Measurements from ENCODE around the gene TEDC1. TPM values are rescaled to one million over a fixed set of nuclear protein-coding genes. Genes with fewer than 3 reads are reported as not detected.

TEDC1 gene
- total and polyA plus RNA-seq, 4 donors, result 7.7 to 21.3 (median 16.8) TPM

GRCh38 chr14:105467249-105467941 is 23.7 kb upstream of the TEDC1 start:
- no peaks in the 10 kb centered on the region for H3K27me3 ChIP-seq (ENCODE audit: control insufficient read depth, insufficient read depth, low read length)
- peak in 1 of 6 donors; percentile 23 for DNase-seq (ENCODE audit: low read depth in 4 of 6, low spot score in 6 of 6)
- H3K27ac ChIP-seq (ENCODE audit: low read depth, low read length), result no peak overlapping the region
- no peak overlapping the region for H3K4me3 ChIP-seq (ENCODE audit: low read depth, low read length)
- H3K9me3 ChIP-seq (ENCODE audit: control insufficient read depth, insufficient read depth, low read length), result no peaks in the 10 kb centered on the region
- WGBS (ENCODE audit: insufficient coverage), result 82% methylated on average over 17 of the region's 20 CpGs
- H3K36me3 ChIP-seq (ENCODE audit: control insufficient read depth, insufficient read depth, low read length), result peaks cover 98% of the 10 kb centered on the region
- peaks cover 51% of the 10 kb centered on the region for H3K4me1 ChIP-seq (ENCODE audit: control insufficient read depth, insufficient read depth, low read length)

- Histone ChIP-seq H3K9me3 (ENCODE audit: control insufficient read depth, insufficient read depth, low read length) (no peaks in the 10 kb centered on the region), H3K27me3 (ENCODE audit: control insufficient read depth, insufficient read depth, low read length) (no peaks in the 10 kb centered on the region), H3K4me1 (ENCODE audit: control insufficient read depth, insufficient read depth, low read length) (peaks cover 57% of the 10 kb centered on the region), H3K4me3 (ENCODE audit: low read depth, low read length) (no peak overlapping the region), H3K36me3 (ENCODE audit: control insufficient read depth, insufficient read depth, low read length) (peaks cover 96% of the 10 kb centered on the region), H3K27ac (ENCODE audit: low read depth, low read length) (no peak overlapping the region)
- no peak for DNase-seq (ENCODE audit: low read depth in 4 of 6, low spot score in 6 of 6)
- 85% methylated on average over 22 of the region's 22 CpGs for WGBS (ENCODE audit: insufficient coverage)
These were observed 23.0 kb upstream of the TEDC1 start for GRCh38 chr14:105467942-105468471.

GRCh38 chr14:105468621-105469241 is 22.3 kb upstream of the TEDC1 start:
- peak in 1 of 6 donors; percentile 35 for DNase-seq (ENCODE audit: low read depth in 4 of 6, low spot score in 6 of 6)
- Histone ChIP-seq H3K4me3 (ENCODE audit: low read depth, low read length) (no peak overlapping the region), H3K27me3 (ENCODE audit: control insufficient read depth, insufficient read depth, low read length) (no peaks in the 10 kb centered on the region), H3K27ac (ENCODE audit: low read depth, low read length) (no peak overlapping the region), H3K4me1 (ENCODE audit: control insufficient read depth, insufficient read depth, low read length) (peaks cover 64% of the 10 kb centered on the region), H3K36me3 (ENCODE audit: control insufficient read depth, insufficient read depth, low read length) (peaks cover 89% of the 10 kb centered on the region), H3K9me3 (ENCODE audit: control insufficient read depth, insufficient read depth, low read length) (no peaks in the 10 kb centered on the region)
- 63% methylated on average over 18 of the region's 19 CpGs for WGBS (ENCODE audit: insufficient coverage)

GRCh38 chr14:105469456-105470349 is 21.3 kb upstream of the TEDC1 start:
- Histone ChIP-seq H3K27ac (ENCODE audit: low read depth, low read length) (no peak overlapping the region), H3K4me1 (ENCODE audit: control insufficient read depth, insufficient read depth, low read length) (peaks cover 68% of the 10 kb centered on the region), H3K27me3 (ENCODE audit: control insufficient read depth, insufficient read depth, low read length) (no peaks in the 10 kb centered on the region), H3K4me3 (ENCODE audit: low read depth, low read length) (no peak overlapping the region), H3K9me3 (ENCODE audit: control insufficient read depth, insufficient read depth, low read length) (no peaks in the 10 kb centered on the region), H3K36me3 (ENCODE audit: control insufficient read depth, insufficient read depth, low read length) (peaks cover 79% of the 10 kb centered on the region)
- DNase-seq (ENCODE audit: low read depth in 4 of 6, low spot score in 6 of 6), result no peak
- WGBS (ENCODE audit: insufficient coverage), result 83% methylated on average over 24 of the region's 54 CpGs

GRCh38 chr14:105470350-105471296 is 20.4 kb upstream of the TEDC1 start:
- DNase-seq (ENCODE audit: low read depth in 4 of 6, low spot score in 6 of 6), result peak in 1 of 6 donors; percentile 27
- Histone ChIP-seq H3K4me1 (ENCODE audit: control insufficient read depth, insufficient read depth, low read length) (peaks cover 70% of the 10 kb centered on the region), H3K27me3 (ENCODE audit: control insufficient read depth, insufficient read depth, low read length) (no peaks in the 10 kb centered on the region), H3K4me3 (ENCODE audit: low read depth, low read length) (no peak overlapping the region), H3K36me3 (ENCODE audit: control insufficient read depth, insufficient read depth, low read length) (peaks cover 73% of the 10 kb centered on the region), H3K9me3 (ENCODE audit: control insufficient read depth, insufficient read depth, low read length) (no peaks in the 10 kb centered on the region), H3K27ac (ENCODE audit: low read depth, low read length) (no peak overlapping the region)
- 45% methylated on average over 22 of the region's 34 CpGs for WGBS (ENCODE audit: insufficient coverage)

- Histone ChIP-seq H3K27me3 (ENCODE audit: control insufficient read depth, insufficient read depth, low read length) (no peaks in the 10 kb centered on the region), H3K36me3 (ENCODE audit: control insufficient read depth, insufficient read depth, low read length) (peaks cover 72% of the 10 kb centered on the region), H3K27ac (ENCODE audit: low read depth, low read length) (no peak overlapping the region), H3K4me1 (ENCODE audit: control insufficient read depth, insufficient read depth, low read length) (peaks cover 75% of the 10 kb centered on the region), H3K9me3 (ENCODE audit: control insufficient read depth, insufficient read depth, low read length) (no peaks in the 10 kb centered on the region), H3K4me3 (ENCODE audit: low read depth, low read length) (no peak overlapping the region)
- WGBS (ENCODE audit: insufficient coverage), result 48% methylated on average over 13 of the region's 19 CpGs
- peak in 1 of 6 donors; percentile 32 for DNase-seq (ENCODE audit: low read depth in 4 of 6, low spot score in 6 of 6)
These were observed 19.7 kb upstream of the TEDC1 start for GRCh38 chr14:105471297-105471821.

- Histone ChIP-seq H3K27ac (ENCODE audit: low read depth, low read length) (no peak overlapping the region), H3K4me1 (ENCODE audit: control insufficient read depth, insufficient read depth, low read length) (peaks cover 81% of the 10 kb centered on the region), H3K4me3 (ENCODE audit: low read depth, low read length) (no peak overlapping the region), H3K9me3 (ENCODE audit: control insufficient read depth, insufficient read depth, low read length) (no peaks in the 10 kb centered on the region), H3K27me3 (ENCODE audit: control insufficient read depth, insufficient read depth, low read length) (no peaks in the 10 kb centered on the region), H3K36me3 (ENCODE audit: control insufficient read depth, insufficient read depth, low read length) (peaks cover 72% of the 10 kb centered on the region)
- 96% methylated on average over 7 of the region's 8 CpGs for WGBS (ENCODE audit: insufficient coverage)
- DNase-seq (ENCODE audit: low read depth in 4 of 6, low spot score in 6 of 6), result no peak
These were observed 19.1 kb upstream of the TEDC1 start for GRCh38 chr14:105471823-105472485.

- Histone ChIP-seq H3K27ac (ENCODE audit: low read depth, low read length) (no peak overlapping the region), H3K4me3 (ENCODE audit: low read depth, low read length) (no peak overlapping the region), H3K9me3 (ENCODE audit: control insufficient read depth, insufficient read depth, low read length) (no peaks in the 10 kb centered on the region), H3K27me3 (ENCODE audit: control insufficient read depth, insufficient read depth, low read length) (no peaks in the 10 kb centered on the region), H3K36me3 (ENCODE audit: control insufficient read depth, insufficient read depth, low read length) (peaks cover 70% of the 10 kb centered on the region), H3K4me1 (ENCODE audit: control insufficient read depth, insufficient read depth, low read length) (peaks cover 84% of the 10 kb centered on the region)
- DNase-seq (ENCODE audit: low read depth in 4 of 6, low spot score in 6 of 6), result no peak
- 45% methylated on average over 12 of the region's 12 CpGs for WGBS (ENCODE audit: insufficient coverage)
These were observed 18.5 kb upstream of the TEDC1 start for GRCh38 chr14:105472486-105472991.

Measured in spinal cord (tissue), 10 donors.